ENCODE measurements around the gene MAP4K3. TPM values are rescaled to one million over a fixed set of nuclear protein-coding genes. Genes with fewer than 3 reads are reported as not detected.
A peak's percentile ranks its signal among the peaks of the same experiment; 100 is the strongest.
"Not testable (repeated sequence)": the region's sequence is repeated elsewhere in the genome, so short reads cannot be mapped to it uniquely, and the experiment has no call there.

The MAP4K3 gene
- total RNA-seq, 1 donor from 2014 or later: 11.0 TPM

DNA sequence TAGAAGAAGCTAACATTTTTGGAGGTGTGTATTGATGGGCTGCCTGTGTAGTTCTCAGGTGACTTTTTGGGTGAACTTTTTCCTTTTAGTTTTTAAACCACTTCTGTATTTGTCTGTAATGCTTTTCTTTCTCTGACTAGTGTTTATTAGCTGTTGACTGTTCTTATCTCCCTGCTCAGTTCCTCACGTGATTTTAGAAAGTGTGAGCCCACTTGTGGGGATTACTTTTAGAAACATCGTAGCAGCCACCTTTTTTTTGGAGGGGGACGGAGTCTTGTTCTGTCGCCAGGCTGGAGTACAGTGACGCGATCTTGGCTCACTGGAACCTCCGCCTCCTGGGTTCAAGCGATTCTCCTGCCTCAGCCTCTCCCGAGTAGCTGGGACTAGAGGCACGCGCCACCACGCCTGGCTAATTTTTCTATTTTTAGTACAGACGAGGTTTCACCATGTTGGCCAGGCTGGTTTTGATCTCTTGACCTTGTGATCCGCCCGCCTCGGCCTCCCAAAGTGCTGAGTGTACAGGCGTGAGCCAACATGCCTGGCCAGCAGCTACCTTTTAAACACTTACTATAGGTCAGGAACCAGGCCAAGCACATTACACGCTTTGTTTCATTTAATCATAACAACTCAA is 184.1 kb downstream of the MAP4K3 start:
- POLR2A ChIA-PET: no interaction called here
- TF ChIP-seq, protein P1, sequence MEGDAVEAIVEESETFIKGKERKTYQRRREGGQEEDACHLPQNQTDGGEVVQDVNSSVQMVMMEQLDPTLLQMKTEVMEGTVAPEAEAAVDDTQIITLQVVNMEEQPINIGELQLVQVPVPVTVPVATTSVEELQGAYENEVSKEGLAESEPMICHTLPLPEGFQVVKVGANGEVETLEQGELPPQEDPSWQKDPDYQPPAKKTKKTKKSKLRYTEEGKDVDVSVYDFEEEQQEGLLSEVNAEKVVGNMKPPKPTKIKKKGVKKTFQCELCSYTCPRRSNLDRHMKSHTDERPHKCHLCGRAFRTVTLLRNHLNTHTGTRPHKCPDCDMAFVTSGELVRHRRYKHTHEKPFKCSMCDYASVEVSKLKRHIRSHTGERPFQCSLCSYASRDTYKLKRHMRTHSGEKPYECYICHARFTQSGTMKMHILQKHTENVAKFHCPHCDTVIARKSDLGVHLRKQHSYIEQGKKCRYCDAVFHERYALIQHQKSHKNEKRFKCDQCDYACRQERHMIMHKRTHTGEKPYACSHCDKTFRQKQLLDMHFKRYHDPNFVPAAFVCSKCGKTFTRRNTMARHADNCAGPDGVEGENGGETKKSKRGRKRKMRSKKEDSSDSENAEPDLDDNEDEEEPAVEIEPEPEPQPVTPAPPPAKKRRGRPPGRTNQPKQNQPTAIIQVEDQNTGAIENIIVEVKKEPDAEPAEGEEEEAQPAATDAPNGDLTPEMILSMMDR (IDR thresholded peaks at IDR 0.05): no peak
- Mint-ChIP-seq H3K9me3 (peaks cover 6% of the 10 kb centered on the region), H3K36me3 (ENCODE audit: low read depth) (peaks cover 33% of the 10 kb centered on the region), H3K27ac (no peak overlapping the region), H3K4me1 (no peaks in the 10 kb centered on the region), H3K4me3 (no peak overlapping the region), H3K27me3 (no peaks in the 10 kb centered on the region)
- CTCF ChIA-PET: no interaction called here
- ATAC-seq (ENCODE audit: low read depth): no peak
- DNase-seq: no peak
- intact Hi-C loops (cut with micrococcal nuclease): no loop called here

DNA sequence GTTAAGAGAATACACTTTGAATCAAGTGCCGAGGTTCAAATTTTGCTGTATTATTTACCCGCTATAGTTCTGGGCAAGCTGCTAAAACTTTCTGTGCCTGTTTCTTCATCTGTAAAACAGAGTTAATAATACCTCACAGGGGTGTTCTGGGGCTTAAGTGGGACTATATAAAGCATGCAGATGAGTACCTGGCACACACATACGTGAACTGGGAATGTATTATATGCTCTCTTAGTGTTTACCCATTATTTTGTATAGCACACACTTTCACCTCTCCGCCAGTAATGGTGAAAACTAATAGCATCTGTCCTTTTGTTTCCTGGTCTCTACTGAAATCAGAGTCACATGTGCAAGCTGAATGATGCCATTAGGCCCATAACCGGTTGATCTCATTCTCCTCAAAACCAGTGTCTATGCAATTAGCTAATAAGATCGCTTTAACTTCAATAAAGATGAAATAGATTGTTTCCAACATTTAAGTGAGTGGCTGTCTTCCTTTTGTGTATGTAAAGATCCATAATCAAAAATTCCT is 189.5 kb downstream of the MAP4K3 start:
- ATAC-seq (ENCODE audit: low read depth): no peak
- TF ChIP-seq, protein P1 (IDR thresholded peaks at IDR 0.05): no peak
- H3K27me3 Mint-ChIP-seq: no peaks in the 10 kb centered on the region
- peaks cover 23% of the 10 kb centered on the region for H3K4me1 Mint-ChIP-seq
- no peak overlapping the region for H3K4me3 Mint-ChIP-seq
- peaks cover 12% of the 10 kb centered on the region for H3K36me3 Mint-ChIP-seq (ENCODE audit: low read depth)
- no peak overlapping the region for H3K27ac Mint-ChIP-seq
- no peak for DNase-seq
- H3K9me3 Mint-ChIP-seq: peaks cover 6% of the 10 kb centered on the region
- intact Hi-C loops (cut with micrococcal nuclease): no loop called here
- ChIA-PET CTCF (interaction anchor here (1.0 kb wide), 1 partner anchor 22 kb away, joined by 3 read pairs; no protein-coding TSS in a partner anchor), POLR2A (no interaction called here)

DNA sequence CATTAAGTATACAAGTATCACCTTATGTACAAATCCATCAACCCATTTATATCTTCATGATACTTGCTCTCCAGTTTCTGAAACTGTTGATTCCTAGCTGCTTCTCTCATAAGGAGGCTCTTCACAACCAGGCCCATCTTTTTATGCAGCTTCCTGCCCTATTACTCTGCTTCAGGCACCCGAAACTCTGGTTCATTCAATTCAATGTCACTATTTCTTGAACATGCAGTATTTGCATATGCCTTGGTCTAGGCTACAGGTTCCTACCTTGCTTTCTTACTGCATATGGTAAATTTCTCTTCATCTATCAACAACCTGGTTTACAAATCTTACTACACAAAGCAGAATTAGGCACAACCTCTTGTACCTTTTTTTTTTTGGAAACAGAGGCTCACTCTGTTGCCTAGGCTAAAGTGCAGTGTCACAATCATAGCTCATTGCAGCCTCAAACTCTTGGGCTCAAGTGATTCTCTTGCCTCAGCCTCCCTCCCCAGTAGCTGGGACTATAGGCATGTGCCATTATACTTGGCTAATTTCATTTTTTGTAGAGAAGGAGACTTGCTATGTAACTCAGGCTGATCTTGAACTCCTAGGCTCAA is 190.6 kb downstream of the MAP4K3 start:
- intact Hi-C loops (cut with micrococcal nuclease): no loop called here
- Mint-ChIP-seq H3K4me3 (no peak overlapping the region), H3K27me3 (no peaks in the 10 kb centered on the region), H3K4me1 (peaks cover 23% of the 10 kb centered on the region), H3K36me3 (ENCODE audit: low read depth) (peaks cover 11% of the 10 kb centered on the region), H3K27ac (peak overlapping the region; percentile 13), H3K9me3 (peaks cover 6% of the 10 kb centered on the region)
- TF ChIP-seq, protein P1 (IDR thresholded peaks at IDR 0.05): no peak
- no peak for DNase-seq
- ATAC-seq (ENCODE audit: low read depth): no peak
- POLR2A ChIA-PET: no interaction called here
- CTCF ChIA-PET: no interaction called here

DNA sequence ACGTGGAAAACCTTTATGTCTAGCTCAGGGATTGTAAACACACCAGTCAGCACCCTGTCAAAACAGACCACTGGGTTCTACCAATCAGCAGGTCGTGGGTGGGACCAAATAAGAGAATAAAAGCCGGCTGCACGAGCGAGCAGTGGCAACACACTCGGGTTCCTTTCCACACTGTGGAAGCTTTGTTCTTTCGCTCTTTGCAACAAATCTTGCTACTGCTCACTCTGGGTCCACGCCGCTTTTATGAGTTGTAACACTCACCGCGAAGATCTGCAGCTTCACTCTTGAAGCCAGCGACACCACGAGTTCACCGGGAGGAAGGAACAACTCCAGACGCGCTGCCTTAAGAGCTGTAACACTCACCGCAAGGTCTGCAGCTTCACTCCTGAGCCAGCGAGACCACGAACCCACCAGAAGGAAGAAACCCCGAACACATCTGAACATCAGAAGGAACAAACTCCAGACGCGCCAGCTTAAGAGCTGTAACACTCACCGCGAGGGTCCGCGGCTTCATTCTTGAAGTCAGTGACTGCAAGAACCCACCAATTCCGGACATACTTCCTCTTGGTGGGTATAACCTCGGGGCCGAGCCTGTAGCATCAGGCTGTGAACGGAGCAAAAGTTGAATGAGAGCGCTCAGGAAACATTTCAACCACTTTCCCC is 192.0 kb downstream of the MAP4K3 start:
- not testable (repeated sequence) for DNase-seq; H3K27me3 Mint-ChIP-seq; H3K9me3 Mint-ChIP-seq; H3K36me3 Mint-ChIP-seq (ENCODE audit: low read depth)
- ChIA-PET POLR2A (interaction anchor here (1.1 to 1.4 kb wide), 4 partner anchors 16 to 124 kb away, joined by 3 to 5 read pairs (median 4); partner anchors contain the start of gene SOS1), CTCF (interaction anchor here (0.9 kb wide), 1 partner anchor 297 kb away, joined by 4 read pairs; no protein-coding TSS in a partner anchor)
- Mint-ChIP-seq H3K4me1 (peaks cover 23% of the 10 kb centered on the region), H3K27ac (peak overlapping the region; percentile 35), H3K4me3 (peak overlapping the region; percentile 87)
- peak; percentile 48 for ATAC-seq (ENCODE audit: low read depth)
- intact Hi-C loops (cut with micrococcal nuclease): loop anchor here (1.0 kb wide), 1 partner anchor 20 kb away; no protein-coding TSS in a partner anchor

DNA sequence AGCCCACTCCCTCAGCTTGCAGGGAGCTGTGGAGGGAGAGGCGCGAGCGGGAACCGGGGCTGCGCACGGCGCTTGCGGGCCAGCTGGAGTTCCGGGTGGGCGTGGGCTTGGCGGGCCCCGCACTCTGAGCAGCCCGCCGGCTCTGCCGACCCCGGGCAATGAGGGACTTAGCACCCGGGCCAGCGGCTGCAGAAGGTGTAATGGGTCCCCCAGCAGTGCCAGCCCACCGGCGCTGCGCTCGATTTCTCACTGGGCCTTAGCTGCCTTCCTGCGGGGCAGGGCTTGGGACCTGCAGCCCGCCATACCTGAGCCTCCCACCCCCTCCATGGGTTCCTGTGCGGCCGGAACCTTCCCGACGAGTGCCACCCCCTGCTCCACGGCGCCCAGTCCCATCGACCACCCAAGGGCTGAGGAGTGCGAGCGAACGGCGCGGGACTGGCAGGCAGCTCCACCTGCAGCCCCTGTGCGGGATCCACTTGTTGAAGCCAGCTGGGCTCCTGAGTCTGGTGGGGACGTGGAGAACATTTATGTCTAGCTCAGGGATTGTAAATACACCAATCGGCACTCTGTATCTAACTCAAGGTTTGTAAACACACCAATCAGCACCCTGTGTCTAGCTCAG is 192.7 kb downstream of the MAP4K3 start:
- CTCF ChIA-PET: interaction anchor here (0.9 kb wide), 1 partner anchor 297 kb away, joined by 4 read pairs; no protein-coding TSS in a partner anchor
- H3K27me3 Mint-ChIP-seq; H3K9me3 Mint-ChIP-seq; H3K36me3 Mint-ChIP-seq (ENCODE audit: low read depth); DNase-seq; intact Hi-C loops (cut with micrococcal nuclease); ATAC-seq (ENCODE audit: low read depth): not testable (repeated sequence)
- Mint-ChIP-seq H3K4me3 (peak overlapping the region; percentile 87), H3K4me1 (peaks cover 23% of the 10 kb centered on the region), H3K27ac (peak overlapping the region; percentile 35)
- POLR2A ChIA-PET: interaction anchor here (1.1 to 1.4 kb wide), 4 partner anchors 15 to 124 kb away, joined by 3 to 5 read pairs (median 4); partner anchors contain the start of gene SOS1

Data from activated B cell treated with CpG ODN at 0.5 μM for 24 hours (primary cell).